ENCODE data around the gene POU2F3.

DNA sequence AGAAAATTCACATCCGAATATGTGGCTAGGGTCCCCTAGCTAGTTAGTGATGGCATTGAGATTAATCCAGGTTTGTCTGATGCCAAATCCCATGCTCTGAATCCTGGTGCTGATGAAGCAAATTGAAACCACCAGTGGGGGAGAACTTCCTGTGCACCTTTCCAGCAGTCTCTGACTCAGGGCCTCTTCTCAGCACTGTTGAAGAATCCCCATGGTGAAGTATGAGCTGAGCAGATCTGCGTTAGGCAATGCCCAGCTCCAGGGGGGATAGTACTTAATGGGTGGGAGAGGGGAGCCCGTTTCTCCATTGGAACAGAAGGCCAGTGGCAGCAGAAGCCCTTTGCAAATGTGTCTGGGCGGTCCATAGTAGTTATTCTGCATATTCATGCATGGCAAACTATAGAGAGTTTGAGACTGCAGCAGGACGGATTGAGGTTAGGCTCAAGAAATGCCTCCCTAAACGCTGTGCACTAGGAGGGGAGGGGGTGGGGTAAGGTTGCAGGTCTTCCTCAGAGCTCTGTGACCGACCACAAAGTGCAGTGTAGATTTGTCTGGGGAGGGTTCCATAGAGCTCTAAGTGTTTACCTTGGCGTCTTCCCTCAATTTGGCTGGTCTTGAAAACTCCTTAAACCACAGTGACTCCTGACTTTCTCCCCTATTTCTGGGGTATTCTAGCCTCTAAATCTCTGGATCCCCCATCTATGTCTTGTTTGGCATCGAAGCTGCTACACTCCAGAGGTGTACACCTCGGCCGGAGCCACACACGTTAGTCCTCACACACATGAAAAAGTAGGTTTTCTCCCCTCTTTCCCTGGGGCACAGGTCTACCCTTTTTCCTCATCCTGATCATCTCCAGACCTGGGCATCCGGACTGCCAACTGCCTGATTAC lies 4.8 kb downstream of the POU2F3 start:
- TF ChIP-seq CTCF (IDR thresholded peaks at IDR 0.05 in 4 of 5, conservative IDR thresholded peaks at IDR 0.05 in 1 of 5) (no peak), POLR2A (IDR thresholded peaks at IDR 0.05) (no peak)

All from gastrocnemius medialis (tissue), 4 donors.